Measurements from ENCODE around the gene RNF208. TPM values are rescaled to one million over a fixed set of nuclear protein-coding genes. Genes with fewer than 3 reads are reported as not detected.

The RNF208 gene
- total RNA-seq, 3 donors from 2014 or later (not counting 1 experiment from before 2014, with no cell fraction given), result 0.82 to 1.6 (median 0.93) TPM

GRCh38 chr9:137220317-137221094 is 1.5 kb downstream of the RNF208 start:
- Mint-ChIP-seq H3K4me1 (peaks cover 0 to 6% of the 10 kb centered on the region in 2 donors), H3K9me3 (no peaks in the 10 kb centered on the region), H3K27me3 (ENCODE audit: low read depth in 2 of 2) (no peaks in the 10 kb centered on the region), H3K27ac (no peak overlapping the region), H3K36me3 (no peaks in the 10 kb centered on the region), H3K4me3 (peak overlapping the region; percentile 21)
- no peak overlapping the region for H3K27ac ChIP-seq (ENCODE audit: low read length)
- H3K9me3 ChIP-seq (ENCODE audit: control insufficient read depth, insufficient read depth, low read length), result no peaks in the 10 kb centered on the region
- no peak for TF ChIP-seq CTCF (IDR thresholded peaks at IDR 0.05)
- H3K4me3 ChIP-seq (ENCODE audit: low read length), result no peak overlapping the region
- DNase-seq, result peak in 1 of 2 donors; percentile 10
- peaks cover 23% of the 10 kb centered on the region for H3K4me1 ChIP-seq (ENCODE audit: control insufficient read depth, insufficient read depth, low read length)
- no peak for ATAC-seq
- H3K36me3 ChIP-seq (ENCODE audit: control insufficient read depth, insufficient read depth, low read length), result no peaks in the 10 kb centered on the region
- WGBS (ENCODE audit: insufficient coverage), result 92% methylated on average over 52 of the region's 52 CpGs
- H3K27me3 ChIP-seq (ENCODE audit: control insufficient read depth, insufficient read depth, low read length), result no peaks in the 10 kb centered on the region
- intact Hi-C loops (cut with micrococcal nuclease), result loop anchor here (5.0 kb wide), 1 partner anchor 93 kb away; no protein-coding TSS in a partner anchor

- DNase-seq (no peak), ATAC-seq (no peak)
- TF ChIP-seq CTCF (IDR thresholded peaks at IDR 0.05), result no peak
- no peak overlapping the region for H3K27ac ChIP-seq (ENCODE audit: low read length)
- no peaks in the 10 kb centered on the region for H3K36me3 Mint-ChIP-seq
- H3K27ac Mint-ChIP-seq, result no peak overlapping the region
- H3K4me1 Mint-ChIP-seq, result peaks cover 0 to 6% of the 10 kb centered on the region in 2 donors
- H3K4me1 ChIP-seq (ENCODE audit: control insufficient read depth, insufficient read depth, low read length), result peaks cover 19% of the 10 kb centered on the region
- 96% methylated on average over 10 of the region's 10 CpGs for WGBS (ENCODE audit: insufficient coverage)
- no peaks in the 10 kb centered on the region for H3K27me3 ChIP-seq (ENCODE audit: control insufficient read depth, insufficient read depth, low read length)
- H3K4me3 Mint-ChIP-seq, result no peak overlapping the region
- no peaks in the 10 kb centered on the region for H3K9me3 Mint-ChIP-seq
- no peak overlapping the region for H3K4me3 ChIP-seq (ENCODE audit: low read length)
- H3K36me3 ChIP-seq (ENCODE audit: control insufficient read depth, insufficient read depth, low read length), result no peaks in the 10 kb centered on the region
- intact Hi-C loops (cut with micrococcal nuclease), result loop anchor here (5.0 kb wide), 1 partner anchor 93 kb away; no protein-coding TSS in a partner anchor
- no peaks in the 10 kb centered on the region for H3K9me3 ChIP-seq (ENCODE audit: control insufficient read depth, insufficient read depth, low read length)
- H3K27me3 Mint-ChIP-seq (ENCODE audit: low read depth in 2 of 2), result no peaks in the 10 kb centered on the region
These were observed 2.2 kb downstream of the RNF208 start for GRCh38 chr9:137219757-137220316.

GRCh38 chr9:137218754-137219271 is 3.2 kb downstream of the RNF208 start:
- WGBS (ENCODE audit: insufficient coverage), result 97% methylated on average over 12 of the region's 12 CpGs
- H3K4me1 Mint-ChIP-seq, result peaks cover 0 to 6% of the 10 kb centered on the region in 2 donors
- H3K27me3 ChIP-seq (ENCODE audit: control insufficient read depth, insufficient read depth, low read length), result no peaks in the 10 kb centered on the region
- H3K27ac Mint-ChIP-seq, result no peak overlapping the region
- no peak for TF ChIP-seq CTCF (IDR thresholded peaks at IDR 0.05)
- no peaks in the 10 kb centered on the region for H3K36me3 Mint-ChIP-seq
- ATAC-seq (no peak), DNase-seq (no peak)
- H3K4me1 ChIP-seq (ENCODE audit: control insufficient read depth, insufficient read depth, low read length), result peaks cover 11% of the 10 kb centered on the region
- intact Hi-C loops (cut with micrococcal nuclease), result no loop called here
- no peak overlapping the region for H3K27ac ChIP-seq (ENCODE audit: low read length)
- no peak overlapping the region for H3K4me3 Mint-ChIP-seq
- no peak overlapping the region for H3K4me3 ChIP-seq (ENCODE audit: low read length)
- no peaks in the 10 kb centered on the region for H3K36me3 ChIP-seq (ENCODE audit: control insufficient read depth, insufficient read depth, low read length)
- H3K27me3 Mint-ChIP-seq (ENCODE audit: low read depth in 2 of 2), result no peaks in the 10 kb centered on the region
- no peaks in the 10 kb centered on the region for H3K9me3 Mint-ChIP-seq
- H3K9me3 ChIP-seq (ENCODE audit: control insufficient read depth, insufficient read depth, low read length), result no peaks in the 10 kb centered on the region
